Measurements from ENCODE around the gene ARAP3. TPM values are rescaled to one million over a fixed set of nuclear protein-coding genes. Genes with fewer than 3 reads are reported as not detected.

The ARAP3 gene
- polyA plus RNA-seq, 1 donor from 2014 or later, result 1.4 TPM

GRCh38 chr5:141701360-141702119 is 19.5 kb upstream of the ARAP3 start:
- H2AFZ ChIP-seq (ENCODE audit: low read depth, low read length), result no peak overlapping the region
- H3K79me2 ChIP-seq (replicated peaks; ENCODE audit: insufficient read depth, low read length), result no peaks in the 10 kb centered on the region
- H3K36me3 ChIP-seq (ENCODE audit: insufficient read depth, low read length), result no peaks in the 10 kb centered on the region
- H3K9ac ChIP-seq (ENCODE audit: low read length), result peak overlapping the region; percentile 80
- no peaks in the 10 kb centered on the region for H3K9me2 ChIP-seq (ENCODE audit: insufficient read depth, low read length)
- no peaks in the 10 kb centered on the region for H4K20me1 ChIP-seq (ENCODE audit: insufficient read depth)
- peak overlapping the region; percentile 67 for H3K4me3 ChIP-seq (ENCODE audit: low read length)
- no peak for TF ChIP-seq EZH2 (IDR thresholded peaks at IDR 0.05; ENCODE audit: borderline replicate concordance, insufficient read depth, low read length, poor library complexity, severe bottlenecking)
- TF ChIP-seq SMC3 (conservative IDR thresholded peaks at IDR 0.05; ENCODE audit: poor library complexity), result no peak
- TF ChIP-seq TAF1 (IDR thresholded peaks at IDR 0.05; ENCODE audit: low read depth), result no peak
- TF ChIP-seq MXI1 (conservative IDR thresholded peaks at IDR 0.05; ENCODE audit: poor library complexity, severe bottlenecking), result no peak
- TF ChIP-seq, protein P1, sequence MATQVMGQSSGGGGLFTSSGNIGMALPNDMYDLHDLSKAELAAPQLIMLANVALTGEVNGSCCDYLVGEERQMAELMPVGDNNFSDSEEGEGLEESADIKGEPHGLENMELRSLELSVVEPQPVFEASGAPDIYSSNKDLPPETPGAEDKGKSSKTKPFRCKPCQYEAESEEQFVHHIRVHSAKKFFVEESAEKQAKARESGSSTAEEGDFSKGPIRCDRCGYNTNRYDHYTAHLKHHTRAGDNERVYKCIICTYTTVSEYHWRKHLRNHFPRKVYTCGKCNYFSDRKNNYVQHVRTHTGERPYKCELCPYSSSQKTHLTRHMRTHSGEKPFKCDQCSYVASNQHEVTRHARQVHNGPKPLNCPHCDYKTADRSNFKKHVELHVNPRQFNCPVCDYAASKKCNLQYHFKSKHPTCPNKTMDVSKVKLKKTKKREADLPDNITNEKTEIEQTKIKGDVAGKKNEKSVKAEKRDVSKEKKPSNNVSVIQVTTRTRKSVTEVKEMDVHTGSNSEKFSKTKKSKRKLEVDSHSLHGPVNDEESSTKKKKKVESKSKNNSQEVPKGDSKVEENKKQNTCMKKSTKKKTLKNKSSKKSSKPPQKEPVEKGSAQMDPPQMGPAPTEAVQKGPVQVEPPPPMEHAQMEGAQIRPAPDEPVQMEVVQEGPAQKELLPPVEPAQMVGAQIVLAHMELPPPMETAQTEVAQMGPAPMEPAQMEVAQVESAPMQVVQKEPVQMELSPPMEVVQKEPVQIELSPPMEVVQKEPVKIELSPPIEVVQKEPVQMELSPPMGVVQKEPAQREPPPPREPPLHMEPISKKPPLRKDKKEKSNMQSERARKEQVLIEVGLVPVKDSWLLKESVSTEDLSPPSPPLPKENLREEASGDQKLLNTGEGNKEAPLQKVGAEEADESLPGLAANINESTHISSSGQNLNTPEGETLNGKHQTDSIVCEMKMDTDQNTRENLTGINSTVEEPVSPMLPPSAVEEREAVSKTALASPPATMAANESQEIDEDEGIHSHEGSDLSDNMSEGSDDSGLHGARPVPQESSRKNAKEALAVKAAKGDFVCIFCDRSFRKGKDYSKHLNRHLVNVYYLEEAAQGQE (IDR thresholded peaks at IDR 0.05; ENCODE audit: borderline replicate concordance), result no peak
- TF ChIP-seq, protein P2, sequence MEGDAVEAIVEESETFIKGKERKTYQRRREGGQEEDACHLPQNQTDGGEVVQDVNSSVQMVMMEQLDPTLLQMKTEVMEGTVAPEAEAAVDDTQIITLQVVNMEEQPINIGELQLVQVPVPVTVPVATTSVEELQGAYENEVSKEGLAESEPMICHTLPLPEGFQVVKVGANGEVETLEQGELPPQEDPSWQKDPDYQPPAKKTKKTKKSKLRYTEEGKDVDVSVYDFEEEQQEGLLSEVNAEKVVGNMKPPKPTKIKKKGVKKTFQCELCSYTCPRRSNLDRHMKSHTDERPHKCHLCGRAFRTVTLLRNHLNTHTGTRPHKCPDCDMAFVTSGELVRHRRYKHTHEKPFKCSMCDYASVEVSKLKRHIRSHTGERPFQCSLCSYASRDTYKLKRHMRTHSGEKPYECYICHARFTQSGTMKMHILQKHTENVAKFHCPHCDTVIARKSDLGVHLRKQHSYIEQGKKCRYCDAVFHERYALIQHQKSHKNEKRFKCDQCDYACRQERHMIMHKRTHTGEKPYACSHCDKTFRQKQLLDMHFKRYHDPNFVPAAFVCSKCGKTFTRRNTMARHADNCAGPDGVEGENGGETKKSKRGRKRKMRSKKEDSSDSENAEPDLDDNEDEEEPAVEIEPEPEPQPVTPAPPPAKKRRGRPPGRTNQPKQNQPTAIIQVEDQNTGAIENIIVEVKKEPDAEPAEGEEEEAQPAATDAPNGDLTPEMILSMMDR (IDR thresholded peaks at IDR 0.05; ENCODE audit: poor library complexity, severe bottlenecking), result no peak
- TF ChIP-seq RAD21 (conservative IDR thresholded peaks at IDR 0.05), result no peak
- H3F3A ChIP-seq (ENCODE audit: insufficient read depth, low read length, poor library complexity, severe bottlenecking), result no peaks in the 10 kb centered on the region
- peak overlapping the region; percentile 48 for H3K27ac ChIP-seq (ENCODE audit: low read length)
- H3K9me3 ChIP-seq (ENCODE audit: low read length), result no peaks in the 10 kb centered on the region
- H3K27me3 ChIP-seq (ENCODE audit: insufficient read depth, low read depth, low read length), result no peaks in the 10 kb centered on the region
- no peak overlapping the region for H3K4me2 ChIP-seq (ENCODE audit: low read length)

- TF ChIP-seq POLR2AphosphoS5 (IDR thresholded peaks at IDR 0.05) (no peak), MXI1 (conservative IDR thresholded peaks at IDR 0.05; ENCODE audit: poor library complexity, severe bottlenecking) (no peak)
- TF ChIP-seq, protein P2 (IDR thresholded peaks at IDR 0.05; ENCODE audit: poor library complexity, severe bottlenecking), result no peak
- Histone ChIP-seq H4K20me1 (ENCODE audit: insufficient read depth) (no peaks in the 10 kb centered on the region), H3F3A (ENCODE audit: insufficient read depth, low read length, poor library complexity, severe bottlenecking) (no peaks in the 10 kb centered on the region), H3K9me2 (ENCODE audit: insufficient read depth, low read length) (no peaks in the 10 kb centered on the region), H3K27ac (ENCODE audit: low read length) (no peak overlapping the region), H3K9ac (ENCODE audit: low read length) (no peak overlapping the region), H3K9me3 (ENCODE audit: low read length) (no peaks in the 10 kb centered on the region), H3K79me2 (replicated peaks; ENCODE audit: insufficient read depth, low read length) (no peaks in the 10 kb centered on the region), H3K4me3 (ENCODE audit: low read length) (no peak overlapping the region), H2AFZ (ENCODE audit: low read depth, low read length) (no peak overlapping the region), H3K36me3 (ENCODE audit: insufficient read depth, low read length) (no peaks in the 10 kb centered on the region), H3K4me2 (ENCODE audit: low read length) (no peak overlapping the region), H3K27me3 (ENCODE audit: insufficient read depth, low read depth, low read length) (no peaks in the 10 kb centered on the region)
Measured at GRCh38 chr5:141697586-141697985, 15.6 kb upstream of the ARAP3 start.
